Measurements from ENCODE around the gene PEX5.
"Not testable (repeated sequence)": the region's sequence is repeated elsewhere in the genome, so short reads cannot be mapped to it uniquely, and the experiment has no call there.

The PEX5 gene

DNA sequence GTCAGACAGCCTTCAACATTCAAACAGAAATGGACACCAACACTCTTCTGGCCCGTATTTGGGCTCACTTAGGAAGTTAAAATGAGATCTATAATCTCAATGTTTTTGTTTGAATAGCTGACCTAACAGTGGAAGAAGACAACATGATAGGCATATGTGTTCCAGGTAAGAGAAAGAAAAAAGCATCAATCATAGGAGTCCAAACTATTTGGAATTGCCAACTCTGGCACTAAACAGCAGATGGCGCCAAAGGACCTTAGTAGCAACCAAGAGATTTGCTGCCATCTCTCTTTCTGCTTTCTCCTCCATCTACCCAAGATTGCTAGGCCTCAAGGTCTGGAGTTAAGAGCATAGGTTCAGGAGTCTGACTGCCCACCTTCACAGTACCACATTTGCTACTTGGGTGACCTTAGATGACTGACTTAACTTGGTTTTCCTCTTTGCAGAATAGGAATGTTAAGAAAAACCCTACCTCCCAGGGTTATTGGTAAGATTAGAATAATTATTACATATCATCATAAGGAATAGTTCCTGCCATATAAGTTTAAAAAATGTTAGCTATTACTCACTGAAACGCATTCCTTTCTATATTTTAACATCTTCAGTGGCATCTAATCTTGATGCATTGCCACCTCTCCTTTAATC, 30.2 kb downstream of the PEX5 start:
- DNase-seq = peak; percentile 66

DNA sequence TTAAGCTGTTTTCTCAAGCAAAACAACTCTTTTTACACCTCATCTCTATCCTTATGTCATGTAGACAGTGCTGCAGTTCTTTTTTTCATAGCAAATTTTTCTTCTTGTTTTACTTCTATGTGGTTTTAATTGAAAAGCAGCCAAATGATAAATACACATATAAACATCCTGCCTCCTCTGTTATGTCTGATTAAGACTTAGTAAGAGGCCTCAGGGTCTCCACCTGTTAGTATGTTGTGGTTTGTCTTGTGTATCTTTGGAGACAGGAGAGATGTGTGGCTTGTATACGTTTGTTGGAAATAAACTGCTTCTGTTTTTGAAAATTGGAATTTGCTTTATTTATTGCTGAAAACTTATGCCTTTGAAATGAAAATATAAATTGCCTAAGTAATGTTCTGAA, 32.0 kb downstream of the PEX5 start:
- no peak for DNase-seq

GRCh38 chr12:7229741-7230140, 40.3 kb downstream of the PEX5 start:
- DNase-seq = no peak

GRCh38 chr12:7241404-7242005, 52.0 kb downstream of the PEX5 start:
- no peak for DNase-seq

GRCh38 chr12:7242176-7243101, 53.0 kb downstream of the PEX5 start:
- no peak for DNase-seq

DNA sequence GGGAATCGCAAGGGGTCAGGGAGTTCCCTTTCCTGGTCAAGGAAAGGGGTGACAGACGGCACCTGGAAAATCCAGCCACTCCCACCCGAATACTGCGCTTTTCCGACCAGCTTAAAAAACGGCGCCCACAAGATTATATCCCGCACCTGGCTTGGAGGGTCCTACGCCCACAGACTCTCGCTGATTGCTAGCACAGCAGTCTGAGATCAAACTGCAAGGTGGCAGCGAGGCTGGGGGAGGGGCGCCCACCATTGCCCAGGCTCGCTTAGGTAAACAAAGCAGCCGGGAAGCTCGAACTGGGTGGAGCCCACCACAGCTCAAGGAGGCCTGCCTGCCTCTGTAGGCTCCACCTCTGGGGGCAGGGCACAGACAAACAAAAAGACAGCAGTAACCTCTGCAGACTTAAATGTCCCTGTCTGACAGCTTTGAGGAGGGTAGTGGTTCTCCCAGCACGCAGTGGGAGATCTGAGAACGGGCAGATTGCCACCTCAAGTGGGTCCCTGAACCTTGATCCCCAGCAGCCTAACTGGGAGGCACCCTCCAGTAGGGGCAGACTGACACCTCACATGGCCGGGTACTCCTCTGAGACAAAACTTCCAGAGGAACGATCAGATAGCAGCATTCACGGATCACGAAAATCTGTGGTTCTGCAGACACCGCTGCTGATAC, 62.0 kb downstream of the PEX5 start:
- DNase-seq = not testable (repeated sequence)

DNA sequence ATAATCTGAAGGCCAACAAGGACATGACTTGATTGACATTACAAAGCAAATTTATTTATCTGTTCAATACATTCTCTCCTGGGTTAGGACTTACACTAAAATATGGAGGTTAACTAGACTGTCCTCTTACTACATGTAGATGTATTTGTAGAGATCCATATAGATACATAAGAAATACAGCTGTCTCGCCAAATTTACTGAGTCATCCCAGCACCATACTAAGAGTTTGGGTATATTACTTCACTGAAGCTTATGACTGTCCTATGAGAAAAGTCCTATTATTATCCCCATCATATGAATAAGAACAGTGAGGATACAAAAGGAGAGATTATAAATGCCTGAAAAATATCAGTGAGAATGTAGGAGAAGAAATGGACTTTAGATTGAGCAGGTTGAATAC, 69.6 kb downstream of the PEX5 start:
- no peak for DNase-seq
